GM18873 (cell line): Measurements from ENCODE around the gene ELL.

ENCODE experiments used
- ATAC-seq: cut with Tn5 transposase; IDR thresholded peaks from one replicate; pipeline ENCODE4 v1.9.1; 2021; ENCODE audit warnings: mild to moderate bottlenecking, moderate library complexity, moderate number of reproducible peaks; ENCODE audit not compliant: unreplicated experiment, low FRiP score

Gene ELL

DNA sequence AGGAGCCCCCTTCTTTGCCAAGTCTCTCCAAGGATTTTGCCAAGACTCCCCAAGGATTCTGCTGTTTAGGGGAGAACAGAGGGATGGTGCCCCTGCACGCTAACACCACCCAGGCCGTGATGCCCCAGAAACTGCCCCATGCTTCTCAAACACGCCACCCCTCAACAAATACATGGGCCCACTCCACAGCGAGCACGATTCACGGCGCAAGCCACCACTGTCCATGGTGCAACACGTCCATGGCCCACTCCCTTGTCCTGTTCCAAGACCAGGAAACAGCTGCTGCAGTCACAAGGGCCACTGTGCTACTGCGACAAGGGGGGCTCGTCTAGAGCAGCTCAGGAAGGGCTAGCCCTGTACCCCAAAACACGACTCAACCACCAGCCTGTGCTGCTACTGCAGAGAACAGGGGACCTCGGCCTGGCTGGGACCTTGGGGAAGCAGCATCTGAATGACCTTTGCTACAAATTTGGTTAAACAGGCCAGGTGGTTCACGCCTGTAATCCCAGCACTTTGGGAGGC lies 47.4 kb downstream of the ELL start:
- ATAC-seq = no peak

DNA sequence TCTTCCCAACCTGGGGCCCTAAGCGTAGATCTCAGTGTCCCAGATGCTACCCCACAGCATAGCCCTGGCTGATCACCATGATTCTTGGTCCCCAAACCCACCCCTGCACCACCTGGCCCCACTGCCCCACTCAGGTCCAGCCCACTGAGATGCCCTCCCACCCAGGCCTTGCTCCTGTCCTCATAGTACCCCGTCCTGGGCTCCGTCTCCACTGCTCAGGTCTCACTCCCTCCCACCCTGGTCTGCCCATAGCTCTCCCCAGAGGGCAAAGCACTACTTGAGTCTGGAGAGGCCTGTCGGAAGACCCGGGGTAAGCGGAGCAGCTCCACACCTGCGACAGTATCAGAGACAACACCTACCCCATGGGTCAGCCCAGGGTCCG lies 48.2 kb downstream of the ELL start:
- ATAC-seq = no peak

DNA sequence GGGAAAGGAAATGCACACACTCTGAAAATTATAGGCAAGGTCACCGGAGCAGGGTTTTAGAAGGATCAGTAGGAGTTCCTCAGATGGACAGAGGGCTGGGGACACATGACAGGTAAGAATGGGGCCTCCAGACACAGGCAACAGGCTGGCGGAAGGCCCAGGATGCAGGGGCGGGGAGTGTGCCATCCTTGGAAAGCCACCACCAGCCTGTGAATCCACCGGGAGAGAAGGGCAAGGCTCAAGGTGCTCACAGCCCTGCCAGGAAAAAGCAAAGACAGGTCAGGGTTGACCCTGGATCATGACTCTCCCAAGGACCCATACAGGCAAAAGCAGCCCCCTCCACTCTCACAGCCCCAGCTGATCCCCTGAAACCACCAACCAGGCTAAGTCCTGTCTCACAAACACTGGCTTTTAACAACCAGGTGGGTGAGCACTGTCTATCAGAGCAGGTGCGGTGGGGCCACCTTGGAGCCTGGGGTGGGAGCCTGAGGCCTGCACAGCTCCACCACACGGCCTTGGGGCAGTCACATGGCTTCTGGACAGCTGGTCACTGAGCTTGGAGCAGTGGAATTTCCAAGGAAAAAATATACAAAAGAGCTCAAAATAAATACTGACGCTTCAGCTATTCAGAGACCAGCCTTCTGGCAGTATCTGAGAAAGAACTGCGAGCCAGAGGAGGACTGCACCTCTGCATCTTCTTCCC lies 48.7 kb downstream of the ELL start:
- ATAC-seq = no peak

DNA sequence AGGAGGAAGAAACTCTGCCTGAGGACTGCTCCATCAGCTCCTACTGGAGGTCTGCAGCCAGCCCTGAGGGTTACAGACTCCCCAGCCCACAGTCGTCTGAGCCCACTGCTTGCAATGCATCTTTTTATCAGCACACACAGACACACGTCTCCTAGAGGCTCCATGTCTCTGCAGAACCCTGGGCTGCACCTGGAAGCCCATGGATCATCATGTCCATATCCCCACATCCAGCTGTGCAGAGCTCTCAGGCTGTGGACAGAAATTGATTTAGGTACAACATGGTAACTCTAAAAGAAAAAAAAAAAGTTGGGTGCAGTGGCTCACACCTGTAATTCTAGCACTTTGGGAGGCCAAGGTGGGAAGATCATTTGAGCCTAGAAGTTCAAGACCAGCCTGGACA lies 51.1 kb downstream of the ELL start:
- ATAC-seq = no peak

DNA sequence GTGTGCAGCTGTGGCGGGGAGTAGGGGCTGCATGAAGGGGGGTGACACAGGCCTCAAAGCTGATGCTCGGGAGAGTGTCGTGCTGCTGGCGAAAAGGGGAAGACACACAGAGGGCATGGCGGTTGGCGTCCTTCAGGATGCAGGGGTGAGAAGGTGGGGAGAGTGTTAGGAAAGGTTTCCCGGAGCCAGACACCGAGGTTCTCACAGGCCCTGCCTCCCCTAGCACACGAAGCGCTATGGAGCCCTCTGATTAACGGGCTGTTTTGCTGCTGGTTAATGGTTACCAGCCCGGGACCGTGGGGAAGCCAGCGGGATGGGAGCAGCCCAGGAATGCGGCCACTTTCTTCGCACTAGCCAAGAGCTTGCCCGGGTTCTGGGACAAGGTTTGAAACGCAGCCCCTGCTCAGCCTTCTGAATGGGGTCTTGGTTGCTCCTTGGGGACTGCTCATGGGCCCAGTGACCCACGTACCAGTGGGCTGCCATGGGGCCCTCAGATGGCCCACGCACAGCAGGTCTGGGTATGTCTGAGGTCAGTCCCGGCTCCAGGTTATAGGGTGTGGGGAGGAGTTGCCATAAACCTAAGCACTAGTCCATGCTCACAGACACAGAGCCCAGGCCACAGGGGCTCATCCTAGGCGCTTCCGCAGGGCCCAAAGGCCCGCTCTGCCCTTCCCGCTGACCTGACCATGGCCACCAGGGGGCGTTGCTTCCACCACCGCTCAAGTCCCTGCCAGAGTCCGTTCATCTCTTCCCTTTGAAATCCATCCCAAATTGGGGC lies 52.6 kb downstream of the ELL start:
- ATAC-seq = no peak

DNA sequence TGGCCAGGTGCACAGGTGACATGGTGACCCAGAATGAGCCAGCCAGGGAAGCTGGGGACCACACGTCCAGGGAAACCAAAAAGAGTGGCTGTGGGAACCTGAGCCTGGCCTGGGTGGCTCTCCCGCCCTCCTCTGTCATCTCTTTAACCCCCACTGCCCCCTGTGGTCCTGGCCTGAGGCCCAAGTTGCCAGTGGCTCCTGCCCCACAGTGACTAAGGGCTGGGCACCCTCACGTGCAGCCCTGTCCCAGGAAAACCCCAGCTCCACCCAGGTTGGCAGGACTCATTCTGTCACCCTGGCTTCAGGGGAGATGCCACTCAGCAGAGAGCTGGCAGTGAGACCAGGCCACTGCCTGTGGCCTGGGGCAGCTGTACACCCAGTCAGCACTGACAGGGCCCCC lies 53.4 kb downstream of the ELL start:
- no peak for ATAC-seq

DNA sequence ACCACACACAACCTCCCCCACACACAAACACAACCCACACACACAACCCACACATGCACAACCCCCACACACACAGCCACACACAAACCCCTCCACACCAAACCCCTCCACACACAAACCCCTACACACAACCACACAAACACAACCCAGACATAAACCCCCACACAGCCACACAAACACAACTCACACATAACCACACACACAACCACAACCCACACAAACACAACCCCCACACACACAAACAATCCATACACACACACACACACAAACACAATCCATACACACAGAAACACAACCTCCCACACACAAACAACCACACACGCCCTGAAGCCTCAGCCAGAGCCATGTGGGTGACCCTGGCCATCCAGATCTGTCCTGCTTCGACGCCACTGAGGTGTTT lies 53.9 kb downstream of the ELL start:
- ATAC-seq = no peak

DNA sequence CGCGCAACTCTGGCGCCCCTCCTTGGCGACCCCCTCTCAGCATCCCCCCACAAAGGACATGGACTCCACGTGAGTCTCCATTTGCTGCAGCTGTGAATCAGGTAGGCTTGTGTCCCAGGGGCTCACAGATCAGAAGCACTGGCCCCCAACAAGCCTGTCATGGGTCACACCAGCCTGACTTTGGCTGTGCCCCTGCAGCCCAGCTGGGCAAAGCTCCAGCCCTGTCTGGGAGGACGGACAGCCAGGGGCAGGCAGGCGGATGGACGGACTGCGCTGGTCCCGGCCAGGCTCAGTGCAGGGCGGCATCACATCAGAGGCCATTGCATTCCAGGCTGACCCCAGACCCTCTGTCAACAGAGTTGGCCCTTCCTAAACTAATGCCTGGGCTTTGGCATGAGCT lies 55.5 kb downstream of the ELL start:
- no peak for ATAC-seq

DNA sequence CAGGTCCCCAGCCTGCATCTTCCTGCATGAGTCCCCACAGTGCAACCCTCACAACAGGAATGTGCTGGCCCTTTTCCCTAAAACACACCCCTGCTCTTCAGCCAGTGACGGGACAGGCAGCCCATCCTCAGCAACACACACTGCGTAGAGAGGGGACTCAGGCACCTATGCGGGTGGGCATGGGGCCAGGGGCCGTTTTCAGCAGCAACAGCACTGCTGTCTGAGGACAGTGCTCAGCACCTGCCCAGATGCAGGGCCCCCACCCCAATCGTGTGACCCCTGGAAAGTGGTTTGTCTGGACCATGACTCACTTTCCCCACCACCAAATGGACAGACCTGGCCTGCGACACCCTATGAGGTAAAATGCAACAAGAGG lies 55.9 kb downstream of the ELL start:
- no peak for ATAC-seq

DNA sequence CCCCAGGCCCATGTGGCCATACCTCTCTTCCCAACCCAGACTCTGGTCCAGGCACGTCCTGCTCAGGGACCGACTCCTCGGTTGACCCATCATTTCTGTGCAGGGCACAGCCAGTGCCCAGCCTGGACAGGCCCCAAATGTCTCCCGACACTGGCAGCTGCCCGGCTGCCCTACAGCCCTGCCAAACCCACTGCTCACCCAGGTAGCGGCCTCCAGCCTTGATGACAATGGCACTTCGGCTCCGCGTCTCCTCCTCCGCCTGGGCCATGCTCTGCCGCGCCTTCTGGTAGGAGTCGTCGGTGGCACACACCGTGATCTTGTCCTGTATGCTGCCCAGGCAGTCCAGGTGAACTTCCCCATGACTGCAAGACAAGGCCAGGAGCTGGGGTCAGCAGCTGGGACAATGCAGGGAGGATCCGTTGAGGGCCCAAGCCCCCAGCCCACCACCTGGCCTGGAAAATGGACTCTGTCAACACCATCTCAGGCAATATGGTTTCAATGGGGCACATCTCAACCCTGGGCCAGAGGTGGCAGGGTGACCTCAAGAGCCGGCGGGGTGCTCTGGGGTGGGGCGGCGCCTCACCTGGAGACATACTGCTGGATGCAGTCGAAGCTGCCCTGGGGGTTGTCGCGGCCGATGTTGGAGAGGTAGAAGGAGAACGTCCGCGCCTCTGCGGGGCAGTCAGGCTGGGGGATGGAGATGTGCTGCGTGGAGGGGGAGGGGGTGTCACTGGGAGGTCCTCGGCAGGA lies 56.5 kb downstream of the ELL start:
- no peak for ATAC-seq

DNA sequence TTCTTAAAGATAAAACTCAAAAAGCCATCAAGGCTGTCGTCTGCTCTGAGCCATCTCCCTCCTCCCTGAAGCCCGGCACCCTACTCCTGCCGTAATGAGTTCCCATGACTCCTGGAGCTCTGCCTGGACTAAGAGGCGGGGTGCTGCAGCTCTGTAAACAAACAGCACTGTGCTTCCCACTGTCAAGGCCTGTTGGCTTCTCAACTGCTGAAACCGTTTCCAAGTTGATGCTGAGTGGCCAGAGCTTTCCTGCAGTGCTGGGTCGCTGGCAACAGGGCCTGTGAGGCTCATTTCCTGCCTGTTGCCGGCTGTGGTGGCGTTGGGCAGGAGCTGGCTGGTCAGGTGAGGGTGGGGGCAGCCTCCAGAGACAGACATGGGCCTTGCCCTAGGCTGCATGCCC lies 57.2 kb downstream of the ELL start:
- ATAC-seq = no peak

DNA sequence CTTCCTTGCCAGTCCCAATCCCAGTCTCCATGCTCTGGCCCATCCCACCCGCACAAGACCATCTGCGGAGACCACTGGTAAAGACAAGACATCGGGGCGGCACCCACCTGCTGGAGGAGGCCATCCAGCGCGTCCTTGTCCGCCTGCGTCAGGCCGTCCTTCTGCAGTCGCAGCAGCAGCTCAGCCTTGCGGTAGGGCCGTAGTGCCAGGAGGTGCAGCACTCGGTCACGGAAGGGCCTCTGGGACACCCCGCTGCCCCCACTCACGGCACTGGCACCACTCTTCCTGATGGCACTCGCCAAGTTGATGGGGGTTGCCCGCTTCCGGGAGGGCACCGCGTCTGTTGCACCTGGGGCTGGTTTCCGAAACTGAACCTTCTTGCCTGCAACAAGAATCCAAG lies 60.4 kb downstream of the ELL start:
- ATAC-seq = no peak

DNA sequence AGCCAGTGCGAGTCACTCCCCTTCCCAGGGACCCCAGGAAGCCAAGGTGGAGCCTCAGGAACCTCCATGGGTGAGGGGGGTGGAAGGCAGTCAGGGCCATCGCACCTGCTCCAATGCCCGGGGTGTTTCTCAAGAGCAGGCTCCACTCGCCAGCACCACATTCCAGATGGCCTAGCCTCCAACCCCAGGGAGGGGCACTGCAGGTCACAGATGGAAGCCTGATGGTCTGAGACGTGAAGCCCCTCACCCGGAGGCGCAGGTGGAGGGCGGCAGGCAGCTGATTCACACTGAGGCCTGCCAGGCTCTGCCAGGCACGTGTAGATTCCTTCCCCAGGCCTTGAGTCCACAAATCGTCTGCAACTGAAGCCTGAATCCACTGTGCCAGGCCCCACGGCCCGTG lies 61.0 kb downstream of the ELL start:
- no peak for ATAC-seq

DNA sequence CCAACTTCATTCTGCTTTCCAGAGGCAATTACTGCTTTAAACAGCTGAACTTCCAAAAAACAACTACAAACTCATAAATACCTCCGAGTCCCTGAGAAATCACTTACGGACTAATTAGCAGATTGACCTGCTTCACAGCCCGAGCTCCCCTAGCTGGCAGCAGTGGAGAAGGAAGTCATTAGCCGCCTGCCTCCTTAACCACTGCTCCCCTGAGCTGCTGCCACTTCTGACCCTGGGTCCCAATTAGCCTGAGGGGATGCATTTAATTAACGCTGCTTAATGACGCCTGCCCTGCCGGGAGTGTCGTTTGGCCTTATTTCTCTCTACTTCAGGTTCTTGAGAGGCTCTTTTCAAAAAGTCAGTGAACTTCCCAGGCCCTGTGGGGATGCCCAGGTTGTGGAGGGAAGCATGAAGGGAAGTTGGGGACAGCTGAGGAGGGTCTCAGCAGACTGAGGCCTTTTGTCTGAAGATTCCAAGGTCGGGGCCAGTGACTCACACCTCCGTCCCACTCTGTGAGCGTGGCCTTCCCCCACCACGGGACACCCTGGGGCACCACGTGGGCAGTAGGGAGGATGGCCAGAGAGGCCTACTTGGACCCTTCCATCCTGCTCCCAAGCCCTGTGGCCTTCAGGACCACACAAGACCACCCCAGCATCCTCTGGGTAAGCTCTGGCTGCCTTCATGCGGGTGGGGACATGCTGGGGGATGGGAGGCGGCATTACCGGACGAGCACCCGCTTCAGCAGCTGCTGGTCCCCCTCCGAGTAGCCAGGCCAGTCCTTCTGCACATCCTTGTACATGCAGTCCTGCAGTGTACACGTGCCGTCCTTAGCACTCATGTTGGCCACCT lies 64.2 kb downstream of the ELL start:
- no peak for ATAC-seq

DNA sequence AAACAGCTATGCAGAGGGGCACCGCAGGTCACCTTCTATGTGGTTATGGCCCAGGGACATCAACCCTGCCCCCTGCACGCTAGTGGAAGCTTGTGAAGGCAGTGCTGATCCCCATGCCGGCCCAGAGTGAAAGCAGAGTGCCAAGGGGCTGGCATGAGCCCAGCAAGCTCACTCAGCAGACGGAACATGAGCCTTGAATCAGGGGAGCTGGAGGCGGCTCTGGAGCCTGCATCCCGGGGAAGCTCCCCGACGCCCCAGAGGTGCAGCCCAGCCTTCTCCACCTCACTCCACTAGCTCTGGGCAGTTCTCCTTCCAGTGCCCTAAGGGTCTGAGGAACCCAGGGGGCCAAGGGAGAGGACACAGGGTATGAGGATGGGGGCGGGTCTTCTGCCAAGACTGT lies 64.9 kb downstream of the ELL start:
- no peak for ATAC-seq

DNA sequence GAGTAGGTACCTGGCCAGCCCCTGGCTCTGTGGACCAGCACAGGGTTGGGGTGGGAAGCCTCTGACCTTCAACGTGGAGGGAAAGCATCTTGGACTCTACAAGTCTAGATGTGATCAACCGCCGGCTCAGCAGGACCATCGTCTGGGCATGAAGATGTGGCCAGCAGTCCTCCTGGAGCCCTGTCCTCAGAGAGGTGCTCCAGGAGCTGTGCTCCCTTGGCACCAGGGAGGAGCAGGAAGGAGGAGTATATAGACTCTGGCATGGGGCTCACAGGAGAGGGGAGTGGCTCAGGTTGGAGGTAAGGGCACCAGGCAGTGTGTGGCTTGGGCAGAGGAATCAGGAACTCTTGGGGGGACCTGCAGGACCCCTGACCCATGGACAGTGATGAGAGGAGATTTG lies 65.6 kb downstream of the ELL start:
- no peak for ATAC-seq

DNA sequence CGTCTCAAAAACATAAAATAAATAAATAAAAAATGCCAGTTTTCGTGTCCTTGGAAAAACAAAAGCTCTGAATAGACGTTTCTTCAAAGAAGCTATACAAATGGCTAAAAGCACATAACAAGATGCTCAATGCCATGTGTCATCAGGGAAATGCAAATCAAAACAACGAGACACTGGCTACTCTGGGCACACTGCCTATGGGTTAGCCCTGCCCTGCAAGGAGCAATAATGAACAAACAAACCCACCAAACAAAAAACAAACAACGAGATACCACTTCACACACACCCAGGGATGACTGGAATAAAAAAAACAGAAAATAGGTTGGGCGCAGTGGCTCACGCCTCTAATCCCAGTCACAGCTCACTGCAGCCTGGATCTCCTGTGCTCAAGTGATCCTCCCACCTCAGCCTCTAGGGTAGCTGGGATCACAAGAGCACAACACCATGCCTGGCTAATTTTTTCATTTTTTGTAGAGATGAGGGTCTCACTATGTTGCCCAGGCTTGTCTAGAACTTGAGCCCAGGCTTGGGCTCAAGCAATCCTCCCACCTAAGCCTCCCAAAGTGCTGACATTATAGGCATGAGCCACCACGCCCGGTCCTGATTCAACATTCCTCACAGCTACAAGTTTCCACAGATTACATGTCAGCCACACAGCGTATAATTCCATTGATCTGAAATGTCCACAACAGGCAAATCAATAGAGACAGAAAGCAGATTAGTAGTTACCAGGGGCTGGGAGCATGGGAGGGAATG lies 68.4 kb downstream of the ELL start:
- ATAC-seq = no peak

DNA sequence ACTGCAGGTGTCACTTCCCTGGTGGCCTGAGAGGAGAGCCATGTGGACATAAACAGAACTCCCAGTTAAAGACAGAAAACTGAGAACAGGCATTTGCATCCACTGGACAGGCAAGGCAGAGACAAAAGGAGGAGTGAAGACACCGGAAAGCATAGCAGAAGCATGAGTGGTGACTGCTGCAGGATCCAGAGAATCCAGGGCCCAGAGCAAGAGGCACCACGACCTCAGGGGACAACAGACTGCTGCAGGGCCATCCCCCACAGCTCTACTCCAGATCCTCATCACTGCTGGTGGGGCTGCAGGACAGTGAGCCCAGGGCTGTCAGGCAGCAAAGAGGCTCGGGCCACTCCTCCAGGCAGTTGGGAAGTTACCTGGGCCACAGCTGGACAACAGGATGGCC lies 69.5 kb downstream of the ELL start:
- no peak for ATAC-seq

DNA sequence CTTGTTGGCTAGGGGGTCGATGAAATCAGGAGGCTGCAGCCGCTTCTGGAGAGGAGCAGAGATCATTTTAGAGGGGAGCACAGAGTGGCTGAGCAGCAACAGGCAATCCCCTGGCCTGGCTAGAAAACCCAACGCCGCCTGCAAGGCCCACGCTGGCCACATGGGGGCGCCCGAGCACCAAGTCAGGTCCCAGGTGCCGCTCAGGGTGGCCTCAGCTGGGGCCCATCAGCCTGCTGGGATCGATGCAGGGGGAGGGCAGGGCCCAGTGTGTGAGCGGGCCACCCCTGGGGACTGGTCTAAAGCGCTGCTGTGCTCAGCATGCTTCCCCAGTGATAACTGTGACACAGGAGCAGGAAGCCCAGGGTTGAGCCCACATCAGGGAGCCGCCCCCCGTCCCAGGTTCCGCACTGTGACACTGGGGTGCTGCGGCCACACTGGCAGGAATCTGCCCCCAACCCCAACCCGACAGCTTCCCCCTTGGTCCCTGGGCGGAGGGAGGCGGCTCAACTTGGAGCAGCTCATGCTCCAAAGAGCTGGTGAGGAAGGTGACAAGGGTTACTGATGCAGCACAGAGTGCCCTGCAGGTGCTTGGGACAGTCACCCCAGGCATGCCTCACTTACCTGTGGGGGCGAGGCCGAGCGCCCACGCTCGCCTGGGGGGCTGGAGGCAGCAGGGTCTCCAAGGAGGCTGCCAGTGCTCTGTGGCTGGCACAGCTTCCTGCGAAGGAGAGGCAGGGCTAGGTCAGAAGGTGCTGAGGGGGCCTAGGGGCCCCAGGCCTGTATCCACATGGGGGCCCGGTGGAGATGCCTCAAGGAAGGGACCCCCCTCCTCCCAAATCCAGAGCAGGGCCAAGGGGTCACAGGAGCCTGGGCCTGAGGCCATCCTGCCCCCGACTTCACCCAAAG lies 70.7 kb downstream of the ELL start:
- ATAC-seq = no peak
